B cell (primary cell): ENCODE measurements around the gene SLC2A5. TPM values are rescaled to one million over a fixed set of nuclear protein-coding genes. Genes with fewer than 3 reads are reported as not detected.

Experiments
- ATAC-seq: fragments of 200-7000 bp; cut with Tn5 transposase; one replicate; pipeline ENCODE4 v1.10.0; 2021; ENCODE audit warnings: low read depth, mild to moderate bottlenecking, moderate number of reproducible peaks, moderate library complexity
- CTCF ChIA-PET: fragments of 350-600 bp; sonication (Branson Sonifier 250); formaldehyde crosslinking; loops from one replicate; lab custom pipeline; 2021; ENCODE audit warnings: antibody characterized with exemption, inconsistent platforms; lab: Charles Lee
- POLR2A ChIA-PET: fragments of 350-600 bp; sonication (Branson Sonifier 250); formaldehyde crosslinking; loops from one replicate; lab custom pipeline; 2021; ENCODE audit warnings: antibody characterized with exemption; lab: Charles Lee
- DNase-seq: peaks from one replicate; pipeline ENCODE4 v3.0.0; 2013
- H2AFZ ChIP-seq: 2 replicates; pipeline ENCODE4 v1.6.1; 2012; ENCODE audit warnings: mild to moderate bottlenecking, low read depth, low read length; ENCODE audit not compliant: insufficient read depth, poor library complexity, severe bottlenecking
- H3K27ac ChIP-seq, 2 donors: 1 replicate in 1 of 2; 2 replicates in 1 of 2; pipeline ENCODE4 v1.5.1; 2012 to 2013; ENCODE audit warnings: low read length in 2 of 2, mild to moderate bottlenecking in 2 of 2, moderate library complexity in 1 of 2
- H3K27me3 ChIP-seq, 4 experiments: fragments of 200-600 bp in 1 of 4; sonication (generic) in 1 of 4; replicated peaks in 1 of 4; 1 replicate in 2 of 4; 2 replicates in 2 of 4; pipeline versions ENCODE4 v1.6.1 to v1.7.0; 2013 to 2016; ENCODE audit warnings: low read length in 3 of 4, mild to moderate bottlenecking in 2 of 4, mixed read lengths in 1 of 4, moderate library complexity in 1 of 4; ENCODE audit not compliant: insufficient read depth in 4 of 4, control insufficient read depth in 3 of 4; ENCODE audit errors: control extremely low read depth in 1 of 4
- H3K36me3 ChIP-seq, 2 experiments: replicated peaks in 1 of 2; 1 replicate in 1 of 2; 2 replicates in 1 of 2; pipeline versions ENCODE4 v1.6.1 to v1.7.1; 2013; ENCODE audit warnings: low read length in 1 of 2; ENCODE audit not compliant: insufficient read depth in 2 of 2, control insufficient read depth in 1 of 2; ENCODE audit errors: control extremely low read depth in 1 of 2, extremely low read depth in 1 of 2
- H3K4me1 ChIP-seq, 2 donors: fragments of 200-600 bp in 1 of 2; sonication (generic) in 1 of 2; 1 replicate in 1 of 2; 2 replicates in 1 of 2; pipeline versions ENCODE4 v1.5.1 to v1.6.1; 2013 to 2017; ENCODE audit warnings: low read length in 2 of 2; ENCODE audit not compliant: control insufficient read depth in 2 of 2, insufficient read depth in 2 of 2
- H3K4me2 ChIP-seq: replicated peaks from 2 replicates; pipeline ENCODE3; 2012; ENCODE audit warnings: mild to moderate bottlenecking, low read depth, low read length; ENCODE audit not compliant: poor library complexity, severe bottlenecking
- H3K4me3 ChIP-seq, 5 experiments: fragments of 200-600 bp in 1 of 5; sonication (generic) in 1 of 5; 1 replicate in 3 of 5; 2 replicates in 2 of 5; pipeline versions ENCODE4 v1.5.1 to v1.7.0; 2011 to 2016; ENCODE audit warnings: low read length in 4 of 5, mild to moderate bottlenecking in 4 of 5, low read depth in 2 of 5, control low read depth in 1 of 5, moderate library complexity in 1 of 5; ENCODE audit not compliant: insufficient read depth in 1 of 5; ENCODE audit errors: control extremely low read depth in 1 of 5, extremely low read depth in 1 of 5
- H3K79me2 ChIP-seq: fragments of 200-600 bp; sonication (generic); one replicate; pipeline ENCODE4 v1.6.0; 2016; ENCODE audit warnings: low read length; ENCODE audit not compliant: control insufficient read depth, insufficient read depth
- H3K9ac ChIP-seq: fragments of 200-600 bp; sonication (generic); 2 replicates; pipeline ENCODE4 v1.6.1; 2017; ENCODE audit warnings: mild to moderate bottlenecking, low read length, moderate library complexity
- H3K9me3 ChIP-seq, 3 donors: one replicate each; pipeline versions ENCODE4 v1.6.1 to v1.7.1; 2013; ENCODE audit warnings: low read length in 2 of 3; ENCODE audit not compliant: control insufficient read depth in 2 of 3, insufficient read depth in 1 of 3; ENCODE audit errors: control extremely low read depth in 1 of 3
- H4K20me1 ChIP-seq: 2 replicates; pipeline ENCODE4 v1.6.0; 2012; ENCODE audit warnings: mild to moderate bottlenecking, low read length; ENCODE audit not compliant: insufficient read depth, control insufficient read depth, poor library complexity, severe bottlenecking
- H3K27ac Mint-ChIP-seq: one replicate; pipeline ENCODE4 v1.8.0; 2021; ENCODE audit warnings: mixed read lengths
- H3K27me3 Mint-ChIP-seq: one replicate; pipeline ENCODE4 v1.8.0; 2021; ENCODE audit warnings: mixed read lengths
- H3K4me1 Mint-ChIP-seq: one replicate; pipeline ENCODE4 v1.8.0; 2021; ENCODE audit warnings: mixed read lengths
- H3K4me3 Mint-ChIP-seq: one replicate; pipeline ENCODE4 v1.8.0; 2021; ENCODE audit warnings: mixed read lengths
- H3K9me3 Mint-ChIP-seq: one replicate; pipeline ENCODE4 v1.8.0; 2022; ENCODE audit warnings: mixed read lengths; ENCODE audit not compliant: insufficient read depth
- CTCF ChIP-seq: fragments of 200-600 bp; IDR thresholded peaks from one replicate; pipeline ENCODE4 v1.8.0; 2022; ENCODE audit warnings: antibody characterized with exemption, mild to moderate bottlenecking
- EZH2 ChIP-seq: IDR thresholded peaks from 2 replicates; pipeline ENCODE4 v1.6.1; 2012; ENCODE audit warnings: borderline replicate concordance, low read depth, mild to moderate bottlenecking, moderate library complexity, low read length; ENCODE audit not compliant: insufficient read depth, poor library complexity, severe bottlenecking
- WGBS: methylation state at CpG from one replicate; pipeline ENCODE4 v1.1.5; 2013; ENCODE audit warnings: missing lambda C conversion rate; ENCODE audit not compliant: insufficient coverage; 5-methylcytosine and 5-hydroxymethylcytosine counted together
- intact Hi-C: fragments of 100-400 bp; cut with micrococcal nuclease; formaldehyde crosslinking; loops from one replicate; pipeline ENCODE4 v1.10.0; 2022
- polyA plus RNA-seq: library from polyadenylated mRNA; depleted of rRNA; stranded (reverse); fragments of >200 nt; gene quantifications from 2 replicates; pipeline ENCODE4 v1.2.3, GENCODE V29; 2012
- total RNA-seq, 2 donors: library from RNA; stranded (reverse); fragments of 120-200 nt in 1 of 2; gene quantifications; 1 replicate in 1 of 2; 2 replicates in 1 of 2; pipeline versions ENCODE4 v1.2.3 to v1.2.4, GENCODE V29; 2013 to 2022

Gene SLC2A5
- total and polyA plus RNA-seq, 2 donors (not counting 1 experiment from before 2014, with no cell fraction given): 16.7 to 29.5 TPM

GRCh38 chr1:8988618-8988967 is 80.8 kb downstream of the SLC2A5 start:
- ATAC-seq (no peak), DNase-seq (no peak)
- H3K27ac ChIP-seq: no peak overlapping the region
- H3K4me2 ChIP-seq: no peak overlapping the region
- Mint-ChIP-seq H3K4me3 (no peak overlapping the region), H3K27me3 (peaks cover 19% of the 10 kb centered on the region), H3K9me3 (no peaks in the 10 kb centered on the region), H3K27ac (no peak overlapping the region), H3K4me1 (peaks cover 9% of the 10 kb centered on the region)
- peaks cover 5 to 15% of the 10 kb centered on the region in 2 donors for H3K4me1 ChIP-seq
- H3K79me2 ChIP-seq: no peaks in the 10 kb centered on the region
- 92% methylated on average over 12 of the region's 13 CpGs for WGBS
- ChIA-PET CTCF (interaction anchor here (0.5 to 3.0 kb wide), 11 partner anchors 16 to 129 kb away, joined by 3 to 16 read pairs (median 5); no protein-coding TSS in a partner anchor), POLR2A (interaction anchor here (0.5 kb wide), 1 partner anchor 19 kb away, joined by 9 read pairs; no protein-coding TSS in a partner anchor)
- no peak overlapping the region for H3K4me3 ChIP-seq
- H3K9me3 ChIP-seq: no peaks in the 10 kb centered on the region
- no peaks in the 10 kb centered on the region for H4K20me1 ChIP-seq
- TF ChIP-seq EZH2 (no peak), CTCF (no peak)
- peaks cover 0 to 4% (median 0%) of the 10 kb centered on the region in 4 experiments for H3K27me3 ChIP-seq
- no peak overlapping the region for H2AFZ ChIP-seq
- no peak overlapping the region for H3K9ac ChIP-seq
- H3K36me3 ChIP-seq: no peaks in the 10 kb centered on the region
- intact Hi-C loops: loop anchor here (1.0 to 2.0 kb wide), 4 partner anchors 17 to 129 kb away; no protein-coding TSS in a partner anchor

- DNase-seq (peak; percentile 66), ATAC-seq (peak; percentile 92)
- intact Hi-C loops: loop anchor here (1.0 to 2.0 kb wide), 4 partner anchors 17 to 129 kb away; no protein-coding TSS in a partner anchor
- no peak overlapping the region for H3K27ac Mint-ChIP-seq
- H3K9me3 ChIP-seq: no peaks in the 10 kb centered on the region
- ChIA-PET POLR2A (no interaction called here), CTCF (interaction anchor here (0.7 to 3.0 kb wide), 19 partner anchors 12 to 633 kb away, joined by 3 to 17 read pairs (median 4); no protein-coding TSS in a partner anchor)
- H2AFZ ChIP-seq: peak overlapping the region; percentile 58
- H3K9ac ChIP-seq: no peak overlapping the region
- no peaks in the 10 kb centered on the region for H4K20me1 ChIP-seq
- H3K27me3 Mint-ChIP-seq: peaks cover 19% of the 10 kb centered on the region
- peaks cover 0 to 4% (median 0%) of the 10 kb centered on the region in 4 experiments for H3K27me3 ChIP-seq
- H3K36me3 ChIP-seq: no peaks in the 10 kb centered on the region
- H3K4me1 ChIP-seq: peaks cover 5 to 15% of the 10 kb centered on the region in 2 donors
- peak; percentile 97 for TF ChIP-seq CTCF
- TF ChIP-seq EZH2: no peak
- H3K4me1 Mint-ChIP-seq: peaks cover 9% of the 10 kb centered on the region
- no peak overlapping the region for H3K4me3 ChIP-seq
- peak overlapping the region; percentile 55 for H3K4me2 ChIP-seq
- H3K79me2 ChIP-seq: no peaks in the 10 kb centered on the region
- WGBS: 0% methylated on average over 3 of the region's 9 CpGs
- H3K27ac ChIP-seq: no peak overlapping the region
- peak overlapping the region; percentile 15 for H3K4me3 Mint-ChIP-seq
- H3K9me3 Mint-ChIP-seq: no peaks in the 10 kb centered on the region
Observed at GRCh38 chr1:8987881-8988617, 81.4 kb downstream of the SLC2A5 start.
